Erythroblast (primary cell): Measurements from ENCODE around the gene EXOC6B.
A peak's percentile ranks its signal among the peaks of the same experiment; 100 is the strongest.
"Not testable (repeated sequence)": the region's sequence is repeated elsewhere in the genome, so short reads cannot be mapped to it uniquely, and the experiment has no call there.

Source experiments
- DNase-seq, 2 experiments: peaks; one replicate each; lab custom pipeline; 2025; lab: John Stamatoyannopoulos, UW
- GATA1 ChIP-seq: IDR thresholded peaks from 2 replicates; pipeline ENCODE4 v1.6.1; 2011; ENCODE audit warnings: low read depth, mild to moderate bottlenecking, control low read depth, low read length, moderate library complexity
- POLR2A ChIP-seq: IDR thresholded peaks from 2 replicates; pipeline ENCODE4 v1.6.1; 2011; ENCODE audit warnings: mild to moderate bottlenecking, low read length

EXOC6B gene

GRCh38 chr2:72554381-72554780 lies 271.5 kb downstream of the EXOC6B start:
- DNase-seq, result no peak
- TF ChIP-seq POLR2A (no peak), GATA1 (no peak)

DNA sequence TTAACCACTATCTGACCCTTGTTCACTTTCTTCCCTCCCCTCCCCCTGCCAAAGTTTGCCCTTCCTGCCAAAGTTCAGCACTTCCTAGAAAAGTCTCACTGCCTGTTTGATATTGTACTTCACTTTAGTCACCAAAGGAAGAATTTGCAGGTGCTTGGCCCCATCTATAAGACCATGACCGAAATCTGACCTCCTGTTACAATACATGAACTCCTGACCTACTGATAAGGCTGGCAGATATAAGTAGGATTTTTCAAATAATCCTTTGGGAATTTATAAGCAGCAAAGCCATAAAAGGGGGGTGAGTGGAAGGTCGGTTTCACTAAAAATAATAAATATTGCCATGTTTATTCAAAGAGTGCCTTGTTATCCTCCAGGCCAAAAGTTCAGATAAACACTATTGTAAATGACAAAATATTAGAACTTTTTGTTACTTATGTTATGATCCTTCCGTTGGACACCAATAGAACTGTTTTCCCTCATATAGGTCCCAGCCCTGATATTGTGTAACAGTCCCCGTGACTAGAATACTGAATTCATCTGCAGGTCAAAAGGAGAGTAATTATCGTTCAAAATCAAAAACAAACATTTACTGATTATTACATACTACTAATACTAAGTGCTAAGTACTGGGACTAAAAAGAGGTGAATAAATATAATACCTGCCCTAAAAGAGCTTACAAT lies 277.6 kb downstream of the EXOC6B start:
- DNase-seq, result no peak
- TF ChIP-seq GATA1 (no peak), POLR2A (no peak)

DNA sequence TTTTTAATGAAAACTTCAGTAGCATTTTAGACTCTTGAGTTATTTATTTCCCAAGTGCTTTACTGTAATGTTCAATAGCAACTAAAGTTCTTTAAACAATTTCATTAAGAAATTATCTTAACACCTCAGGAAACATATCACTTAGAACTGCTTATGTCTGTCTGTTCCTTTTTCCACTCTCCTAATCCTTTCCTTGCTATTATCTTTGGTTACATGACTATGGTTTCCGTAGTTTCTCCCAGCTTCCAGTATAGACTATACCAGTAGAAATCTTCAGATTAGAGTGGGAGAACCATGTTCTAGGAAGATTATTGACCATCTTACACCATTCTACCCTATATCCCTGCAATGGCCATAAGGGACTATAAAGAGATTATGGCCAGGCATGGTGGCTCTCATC lies 280.0 kb downstream of the EXOC6B start:
- DNase-seq, result no peak
- no peak for TF ChIP-seq GATA1
- no peak for TF ChIP-seq POLR2A

DNA sequence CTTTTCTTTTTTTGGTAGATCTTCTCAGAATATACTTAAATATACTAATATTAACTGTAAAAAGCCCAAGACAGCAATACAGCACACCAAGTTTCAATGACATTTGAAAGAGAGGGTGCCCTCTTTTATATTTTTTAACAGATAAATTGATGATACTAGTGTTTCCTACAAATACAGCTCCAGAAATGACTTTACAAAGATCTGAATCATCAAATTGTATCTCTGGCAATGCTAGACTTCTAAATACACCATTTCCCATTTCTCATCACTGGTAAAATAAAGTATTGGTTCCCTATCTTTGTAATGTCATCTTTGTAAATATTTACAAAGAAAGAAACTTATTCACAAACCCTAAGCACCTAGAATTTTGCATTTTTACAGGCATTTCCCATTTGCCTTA lies 281.3 kb downstream of the EXOC6B start:
- DNase-seq, result peak; percentile 52 to 56
- TF ChIP-seq POLR2A (no peak), GATA1 (no peak)

GRCh38 chr2:72543497-72544216 lies 282.2 kb downstream of the EXOC6B start:
- peak; percentile 90 for TF ChIP-seq GATA1
- TF ChIP-seq POLR2A, result no peak
- peak; percentile 89 to 97 for DNase-seq

DNA sequence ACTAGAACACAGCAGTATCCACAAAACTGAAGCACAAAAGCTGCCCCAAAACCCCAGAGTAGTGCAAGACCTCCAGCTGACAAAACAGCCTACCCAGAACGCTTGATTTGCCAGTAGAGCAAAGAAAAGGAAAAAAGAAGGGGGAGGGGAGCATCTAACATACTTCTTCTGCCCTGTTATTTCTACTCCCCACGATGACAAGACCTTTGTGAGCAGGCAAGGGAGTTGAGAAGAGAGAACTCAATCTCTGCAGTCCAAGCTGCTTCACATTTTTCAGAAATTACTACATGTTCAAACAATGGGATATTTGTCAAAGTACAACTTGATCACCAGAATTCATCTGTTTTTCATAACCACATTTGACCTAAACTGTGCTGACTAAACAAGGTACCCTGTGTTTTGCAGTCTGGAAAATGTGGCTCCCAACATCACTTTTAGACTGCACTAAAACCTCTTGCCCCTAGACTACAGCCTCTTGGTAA lies 286.7 kb downstream of the EXOC6B start:
- peak in 1 of 2 experiments; percentile 13 for DNase-seq
- TF ChIP-seq POLR2A (no peak), GATA1 (no peak)

GRCh38 chr2:72538486-72538885 lies 287.3 kb downstream of the EXOC6B start:
- DNase-seq, result peak in 1 of 2 experiments; percentile 15
- TF ChIP-seq GATA1 (no peak), POLR2A (no peak)

DNA sequence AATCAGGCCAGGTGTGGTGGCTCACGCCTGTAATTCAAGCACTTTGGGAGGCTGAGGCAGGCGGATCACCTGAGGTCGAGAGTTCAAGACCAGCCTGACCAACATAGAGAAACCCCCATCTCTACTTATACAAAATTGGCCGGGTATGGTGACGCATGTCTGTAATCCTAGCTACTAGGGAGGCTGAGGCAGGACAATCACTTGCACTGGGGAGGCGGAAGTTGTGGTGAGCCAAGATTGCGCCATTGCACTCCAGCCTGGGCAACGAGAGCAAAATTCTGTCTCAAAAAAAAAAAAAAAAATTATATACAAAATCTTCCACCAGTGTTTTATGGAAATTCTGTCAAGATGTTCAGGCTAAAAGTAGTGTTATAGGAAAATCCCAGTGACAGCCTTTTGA lies 290.2 kb downstream of the EXOC6B start:
- DNase-seq, result not testable (repeated sequence)

DNA sequence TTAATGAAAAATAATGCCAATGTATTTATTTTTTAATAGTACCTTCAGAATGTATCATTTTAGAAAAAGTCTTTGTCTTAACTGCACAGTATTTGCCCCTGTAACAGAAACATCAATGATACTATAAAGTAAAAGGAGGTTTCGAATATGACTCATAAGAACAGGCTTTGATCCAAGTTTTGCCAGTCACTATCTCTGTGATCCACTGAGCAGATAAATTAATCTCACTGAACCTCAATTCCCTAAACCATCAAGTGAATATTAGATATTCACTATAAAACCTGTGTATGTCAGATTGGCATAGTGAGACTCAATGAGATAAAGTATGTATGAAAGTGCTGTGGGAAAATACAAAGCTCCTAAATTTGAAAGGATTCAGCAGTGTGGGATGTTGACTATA lies 292.1 kb downstream of the EXOC6B start:
- peak; percentile 58 for TF ChIP-seq GATA1
- TF ChIP-seq POLR2A, result no peak
- DNase-seq, result peak; percentile 86 to 93

DNA sequence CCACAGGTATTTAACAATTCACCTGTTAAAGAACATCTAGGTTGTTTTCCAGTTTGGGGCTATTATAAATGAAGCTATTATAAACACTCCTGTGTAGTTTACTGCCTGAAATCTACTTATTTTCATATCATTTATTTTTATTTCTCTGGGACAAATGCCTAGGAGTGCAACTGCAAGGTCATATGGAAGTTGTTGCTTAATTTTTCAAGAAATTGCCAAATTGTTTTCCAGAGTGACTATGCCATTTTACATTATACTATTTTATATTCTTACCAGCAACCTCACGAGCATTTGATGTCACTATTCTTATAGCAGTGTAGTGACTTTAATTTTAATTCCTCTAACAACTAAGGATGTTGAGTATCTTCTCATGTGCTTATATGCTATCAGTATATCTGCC lies 298.4 kb downstream of the EXOC6B start:
- TF ChIP-seq POLR2A (no peak), GATA1 (no peak)

GRCh38 chr2:72526623-72527022 lies 299.2 kb downstream of the EXOC6B start:
- no peak for DNase-seq
- no peak for TF ChIP-seq GATA1
- no peak for TF ChIP-seq POLR2A

More for the DNA sequence above, 298.4 kb downstream of the EXOC6B start:
- peak in 1 of 2 experiments; percentile 49 for DNase-seq

- no peak for DNase-seq
- no peak for TF ChIP-seq POLR2A
- TF ChIP-seq GATA1, result no peak
Measured at GRCh38 chr2:72524071-72524470, 301.8 kb downstream of the EXOC6B start.

DNA sequence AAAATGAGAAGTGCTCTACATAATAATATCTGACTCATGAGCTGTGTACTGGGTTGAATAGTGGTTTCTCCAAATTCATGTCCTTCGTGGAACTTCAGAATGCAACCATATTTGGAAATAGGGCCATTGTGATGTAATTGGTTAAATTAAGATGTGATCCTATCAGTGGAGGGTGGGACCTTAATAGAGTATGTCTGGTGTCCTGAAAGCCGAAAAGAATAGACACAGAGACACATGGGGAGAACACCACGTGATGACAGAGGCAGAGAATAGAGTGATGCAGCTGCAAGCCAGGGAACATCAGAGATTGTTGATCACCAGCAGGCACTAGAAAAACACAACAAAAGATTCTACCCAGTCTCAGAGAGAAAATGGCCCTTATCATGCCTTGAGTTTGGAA lies 310.1 kb downstream of the EXOC6B start:
- TF ChIP-seq POLR2A (no peak), GATA1 (no peak)
- DNase-seq, result peak in 1 of 2 experiments; percentile 3

DNA sequence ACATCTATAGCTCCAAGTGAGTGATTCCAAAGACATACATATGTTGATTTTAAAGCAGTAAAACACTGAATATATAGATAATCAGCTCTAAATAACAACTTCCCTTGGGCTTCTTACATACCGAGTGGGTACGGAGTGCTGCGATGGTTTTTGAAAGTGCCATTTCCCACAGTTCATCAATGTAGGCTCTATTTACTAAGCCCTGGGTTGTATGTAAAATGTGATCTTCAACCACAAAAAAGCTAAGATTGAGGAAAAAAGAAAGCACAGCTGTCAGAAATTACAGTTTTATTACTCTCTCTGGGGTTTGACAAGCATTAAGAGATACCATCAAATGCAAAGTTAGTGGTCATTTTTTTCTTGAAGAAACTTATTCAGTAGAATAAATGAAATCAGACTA lies 312.8 kb downstream of the EXOC6B start:
- TF ChIP-seq GATA1 (no peak), POLR2A (no peak)
- DNase-seq, result no peak

- TF ChIP-seq GATA1 (no peak), POLR2A (no peak)
- DNase-seq, result no peak
Measured at GRCh38 chr2:72512376-72512775, 313.5 kb downstream of the EXOC6B start.
